ENCODE data around the gene TNS3.
"Not testable (repeated sequence)": the region's sequence is repeated elsewhere in the genome, so short reads cannot be mapped to it uniquely, and the experiment has no call there.

TNS3 gene

DNA sequence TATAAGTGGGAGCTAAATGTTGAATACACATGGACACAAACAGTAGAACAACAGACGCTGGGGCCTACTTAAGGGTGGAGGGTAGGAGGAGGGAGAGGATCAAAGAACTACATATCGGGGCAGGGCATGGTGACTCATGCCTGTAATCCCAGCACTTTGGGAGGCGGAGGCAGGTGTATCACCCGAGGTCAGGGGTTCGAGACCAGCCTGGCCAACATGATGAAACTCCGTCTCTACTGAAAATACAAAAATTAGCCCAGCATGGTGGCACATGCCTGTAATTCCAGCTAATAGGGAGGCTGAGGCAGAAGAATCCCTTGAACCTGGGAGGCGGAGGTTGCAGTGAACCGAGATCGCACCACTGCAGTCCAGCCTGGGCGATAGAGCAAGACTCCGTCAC lies 319.8 kb downstream of the TNS3 start:
- H3K27ac ChIP-seq (ENCODE audit: low read length, poor library complexity, severe bottlenecking); H4K91ac ChIP-seq (ENCODE audit: low read length); H2BK15ac ChIP-seq (ENCODE audit: low read depth, poor library complexity, severe bottlenecking); H3K9ac ChIP-seq (ENCODE audit: low read length); H3K4me2 ChIP-seq (ENCODE audit: low read length, poor library complexity, severe bottlenecking); H3K4me3 ChIP-seq (ENCODE audit: insufficient read depth in 1 of 2, low read depth in 1 of 2, low read length in 2 of 2); H4K8ac ChIP-seq (ENCODE audit: low read length); H3K79me1 ChIP-seq (replicated peaks; ENCODE audit: low read length, poor library complexity, severe bottlenecking); H3K36me3 ChIP-seq (ENCODE audit: control insufficient read depth in 1 of 2, insufficient read depth in 2 of 2, low read depth in 1 of 2, low read length in 2 of 2); H3K14ac ChIP-seq (ENCODE audit: low read length in 2 of 2); DNase-seq; H3K18ac ChIP-seq (ENCODE audit: low read depth in 1 of 2, low read length in 2 of 2); H2AK5ac ChIP-seq (ENCODE audit: low read length, severe bottlenecking); H3K23ac ChIP-seq (ENCODE audit: low read length in 2 of 2); H2BK5ac ChIP-seq (ENCODE audit: low read depth, low read length, poor library complexity, severe bottlenecking); H2BK120ac ChIP-seq (ENCODE audit: low read depth, low read length); H2BK12ac ChIP-seq (ENCODE audit: low read length in 2 of 2); H2AFZ ChIP-seq (ENCODE audit: low read depth, low read length); H3K4ac ChIP-seq (ENCODE audit: low read depth in 1 of 2, low read length in 2 of 2); H3K4me1 ChIP-seq (ENCODE audit: control insufficient read depth, insufficient read depth, low read depth, low read length); H3K9me3 ChIP-seq (ENCODE audit: control insufficient read depth, low read length): not testable (repeated sequence)
- peaks cover 0 to 12% of the 10 kb centered on the region in 2 experiments for H3K27me3 ChIP-seq (ENCODE audit: control insufficient read depth in 1 of 2, insufficient read depth in 1 of 2, low read length in 2 of 2)
- 97% methylated on average over 7 of the region's 11 CpGs for WGBS

DNA sequence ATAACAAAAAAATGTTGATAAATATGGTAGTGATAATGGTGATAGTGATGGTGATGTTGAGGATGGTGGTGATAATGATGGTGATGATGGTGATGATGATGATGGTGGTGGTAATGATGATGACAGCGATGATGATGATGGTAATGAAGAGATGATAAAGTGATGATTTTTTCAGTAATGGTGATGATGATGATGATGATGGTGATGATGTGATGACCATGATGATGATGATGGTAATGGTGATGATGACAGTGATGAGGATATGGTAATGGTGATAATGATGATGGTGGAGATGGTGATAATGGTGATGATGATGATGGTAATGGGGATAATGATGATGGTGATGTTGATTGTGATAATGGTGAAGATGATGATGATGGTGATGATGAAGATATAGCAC lies 321.6 kb downstream of the TNS3 start:
- H2BK120ac ChIP-seq (ENCODE audit: low read depth, low read length): no peak overlapping the region
- DNase-seq: no peak
- H3K4me3 ChIP-seq (ENCODE audit: insufficient read depth in 1 of 2, low read depth in 1 of 2, low read length in 2 of 2): no peak overlapping the region
- peaks cover 3% of the 10 kb centered on the region for H3K4me1 ChIP-seq (ENCODE audit: control insufficient read depth, insufficient read depth, low read depth, low read length)
- H3K27me3 ChIP-seq (ENCODE audit: control insufficient read depth in 1 of 2, insufficient read depth in 1 of 2, low read length in 2 of 2): peaks cover 0 to 22% of the 10 kb centered on the region in 2 experiments
- no peaks in the 10 kb centered on the region for H3K79me1 ChIP-seq (replicated peaks; ENCODE audit: low read length, poor library complexity, severe bottlenecking)
- no peak overlapping the region for H3K23ac ChIP-seq (ENCODE audit: low read length in 2 of 2)
- no peak overlapping the region for H2AFZ ChIP-seq (ENCODE audit: low read depth, low read length)
- H4K8ac ChIP-seq (ENCODE audit: low read length): no peak overlapping the region
- no peak overlapping the region for H4K91ac ChIP-seq (ENCODE audit: low read length)
- no peak overlapping the region for H2AK5ac ChIP-seq (ENCODE audit: low read length, severe bottlenecking)
- H3K4me2 ChIP-seq (ENCODE audit: low read length, poor library complexity, severe bottlenecking): no peak overlapping the region
- no peak overlapping the region for H3K18ac ChIP-seq (ENCODE audit: low read depth in 1 of 2, low read length in 2 of 2)
- no peak overlapping the region for H2BK12ac ChIP-seq (ENCODE audit: low read length in 2 of 2)
- no peaks in the 10 kb centered on the region for H3K9me3 ChIP-seq (ENCODE audit: control insufficient read depth, low read length)
- no peak overlapping the region for H3K9ac ChIP-seq (ENCODE audit: low read length)
- 100% methylated on average over 1 of the region's 1 CpG for WGBS
- no peak overlapping the region for H2BK15ac ChIP-seq (ENCODE audit: low read depth, poor library complexity, severe bottlenecking)
- no peaks in the 10 kb centered on the region for H3K36me3 ChIP-seq (ENCODE audit: control insufficient read depth in 1 of 2, insufficient read depth in 2 of 2, low read depth in 1 of 2, low read length in 2 of 2)
- no peak overlapping the region for H3K4ac ChIP-seq (ENCODE audit: low read depth in 1 of 2, low read length in 2 of 2)
- H2BK5ac ChIP-seq (ENCODE audit: low read depth, low read length, poor library complexity, severe bottlenecking): no peak overlapping the region
- no peak overlapping the region for H3K14ac ChIP-seq (ENCODE audit: low read length in 2 of 2)
- no peak overlapping the region for H3K27ac ChIP-seq (ENCODE audit: low read length, poor library complexity, severe bottlenecking)

DNA sequence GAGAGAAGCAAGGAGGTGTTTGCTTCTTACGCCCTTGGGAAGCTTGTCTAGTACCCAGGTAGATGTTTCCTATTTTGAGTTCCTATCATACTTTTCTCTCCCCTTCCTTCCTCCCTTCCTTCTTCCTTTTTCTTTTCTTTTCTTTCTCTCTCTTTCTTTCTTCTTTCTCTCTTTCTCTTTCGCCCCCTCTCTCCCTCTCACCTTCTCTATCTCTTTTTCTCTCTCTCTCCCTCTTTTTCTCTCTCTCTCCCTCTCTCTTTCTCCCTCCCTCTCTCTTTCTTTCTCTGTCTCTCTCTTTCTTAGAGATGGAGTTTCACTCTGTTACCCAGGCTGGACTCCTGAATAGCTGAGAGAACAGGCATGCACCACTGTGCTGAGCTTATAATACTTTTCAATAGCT lies 322.2 kb downstream of the TNS3 start:
- Histone ChIP-seq H3K14ac (ENCODE audit: low read length in 2 of 2) (no peak overlapping the region), H3K4me2 (ENCODE audit: low read length, poor library complexity, severe bottlenecking) (no peak overlapping the region), H3K9ac (ENCODE audit: low read length) (no peak overlapping the region), H2BK15ac (ENCODE audit: low read depth, poor library complexity, severe bottlenecking) (no peak overlapping the region), H3K27me3 (ENCODE audit: control insufficient read depth in 1 of 2, insufficient read depth in 1 of 2, low read length in 2 of 2) (peaks cover 0 to 22% of the 10 kb centered on the region in 2 experiments), H3K4ac (ENCODE audit: low read depth in 1 of 2, low read length in 2 of 2) (no peak overlapping the region), H2AFZ (ENCODE audit: low read depth, low read length) (no peak overlapping the region), H4K8ac (ENCODE audit: low read length) (no peak overlapping the region), H2BK12ac (ENCODE audit: low read length in 2 of 2) (no peak overlapping the region), H3K18ac (ENCODE audit: low read depth in 1 of 2, low read length in 2 of 2) (no peak overlapping the region), H3K36me3 (ENCODE audit: control insufficient read depth in 1 of 2, insufficient read depth in 2 of 2, low read depth in 1 of 2, low read length in 2 of 2) (no peaks in the 10 kb centered on the region), H3K79me1 (replicated peaks; ENCODE audit: low read length, poor library complexity, severe bottlenecking) (no peaks in the 10 kb centered on the region), H2BK5ac (ENCODE audit: low read depth, low read length, poor library complexity, severe bottlenecking) (no peak overlapping the region), H4K91ac (ENCODE audit: low read length) (no peak overlapping the region), H3K4me1 (ENCODE audit: control insufficient read depth, insufficient read depth, low read depth, low read length) (peaks cover 9% of the 10 kb centered on the region), H2BK120ac (ENCODE audit: low read depth, low read length) (no peak overlapping the region), H3K9me3 (ENCODE audit: control insufficient read depth, low read length) (no peaks in the 10 kb centered on the region), H3K4me3 (ENCODE audit: insufficient read depth in 1 of 2, low read depth in 1 of 2, low read length in 2 of 2) (no peak overlapping the region), H3K27ac (ENCODE audit: low read length, poor library complexity, severe bottlenecking) (no peak overlapping the region), H2AK5ac (ENCODE audit: low read length, severe bottlenecking) (no peak overlapping the region), H3K23ac (ENCODE audit: low read length in 2 of 2) (no peak overlapping the region)
- DNase-seq: no peak
- WGBS: 94% methylated on average over 2 of the region's 2 CpGs

DNA sequence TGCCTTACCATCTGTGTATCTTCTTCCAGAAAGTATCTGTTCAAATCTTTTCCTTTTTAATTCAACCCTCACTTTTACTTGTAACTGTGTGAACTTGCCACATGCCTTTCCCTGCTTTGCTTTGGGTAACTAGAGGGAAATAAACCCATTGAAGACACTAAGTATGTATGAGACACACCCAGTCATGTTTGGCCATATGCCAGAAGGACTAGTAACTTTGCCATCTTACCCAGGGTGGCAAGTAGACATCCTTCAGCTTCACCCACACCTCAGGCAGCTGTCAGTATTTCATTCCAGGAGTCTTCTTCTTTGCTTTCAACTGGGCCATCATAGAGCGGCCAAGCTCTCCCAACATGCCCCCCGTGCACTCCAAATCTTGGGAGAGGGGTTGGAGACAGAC lies 323.1 kb downstream of the TNS3 start:
- Histone ChIP-seq H3K36me3 (ENCODE audit: control insufficient read depth in 1 of 2, insufficient read depth in 2 of 2, low read depth in 1 of 2, low read length in 2 of 2) (no peaks in the 10 kb centered on the region), H3K79me1 (replicated peaks; ENCODE audit: low read length, poor library complexity, severe bottlenecking) (no peaks in the 10 kb centered on the region), H3K27me3 (ENCODE audit: control insufficient read depth in 1 of 2, insufficient read depth in 1 of 2, low read length in 2 of 2) (peaks cover 0 to 22% of the 10 kb centered on the region in 2 experiments), H4K91ac (ENCODE audit: low read length) (no peak overlapping the region), H4K8ac (ENCODE audit: low read length) (no peak overlapping the region), H3K9ac (ENCODE audit: low read length) (no peak overlapping the region), H3K23ac (ENCODE audit: low read length in 2 of 2) (no peak overlapping the region), H2AFZ (ENCODE audit: low read depth, low read length) (no peak overlapping the region), H3K4me2 (ENCODE audit: low read length, poor library complexity, severe bottlenecking) (no peak overlapping the region), H3K4ac (ENCODE audit: low read depth in 1 of 2, low read length in 2 of 2) (no peak overlapping the region), H2AK5ac (ENCODE audit: low read length, severe bottlenecking) (no peak overlapping the region), H2BK120ac (ENCODE audit: low read depth, low read length) (no peak overlapping the region), H2BK5ac (ENCODE audit: low read depth, low read length, poor library complexity, severe bottlenecking) (no peak overlapping the region), H3K9me3 (ENCODE audit: control insufficient read depth, low read length) (no peaks in the 10 kb centered on the region), H3K14ac (ENCODE audit: low read length in 2 of 2) (no peak overlapping the region), H3K4me1 (ENCODE audit: control insufficient read depth, insufficient read depth, low read depth, low read length) (peaks cover 11% of the 10 kb centered on the region), H2BK15ac (ENCODE audit: low read depth, poor library complexity, severe bottlenecking) (no peak overlapping the region), H3K27ac (ENCODE audit: low read length, poor library complexity, severe bottlenecking) (no peak overlapping the region), H3K18ac (ENCODE audit: low read depth in 1 of 2, low read length in 2 of 2) (no peak overlapping the region), H3K4me3 (ENCODE audit: insufficient read depth in 1 of 2, low read depth in 1 of 2, low read length in 2 of 2) (no peak overlapping the region), H2BK12ac (ENCODE audit: low read length in 2 of 2) (no peak overlapping the region)
- 100% methylated on average over 2 of the region's 2 CpGs for WGBS
- no peak for DNase-seq

Data from mesenchymal stem cell (in vitro differentiated cells and primary cell).